Aorta (tissue), 5 donors: ENCODE measurements around the gene TOM1L2. TPM values are rescaled to one million over a fixed set of nuclear protein-coding genes. Genes with fewer than 3 reads are reported as not detected.
"Not testable (repeated sequence)": the region's sequence is repeated elsewhere in the genome, so short reads cannot be mapped to it uniquely, and the experiment has no call there.

Experiments
- ATAC-seq: fragments of 200-7000 bp; cut with Tn5 transposase; one replicate; pipeline ENCODE4 v1.9.1; 2022; ENCODE audit warnings: moderate library complexity; ENCODE audit not compliant: low FRiP score
- DNase-seq, 2 donors: peaks; one replicate each; pipeline ENCODE4 v3.0.0-alpha.2; 2020
- H3K27ac ChIP-seq, 2 donors: one replicate each; pipeline ENCODE4 v1.5.1; 2013; ENCODE audit warnings: low read length in 2 of 2, mild to moderate bottlenecking in 2 of 2, moderate library complexity in 2 of 2, control low read depth in 1 of 2, inconsistent platforms in 1 of 2, low read depth in 1 of 2
- H3K27me3 ChIP-seq, 2 donors: one replicate each; pipeline ENCODE4 v1.6.1; 2013; ENCODE audit warnings: control low read depth in 1 of 2, low read length in 1 of 2, mild to moderate bottlenecking in 1 of 2, moderate library complexity in 1 of 2; ENCODE audit not compliant: insufficient read depth in 2 of 2, control insufficient read depth in 1 of 2
- H3K36me3 ChIP-seq, 2 donors: one replicate each; pipeline ENCODE4 v1.6.1; 2013; ENCODE audit warnings: control low read depth in 1 of 2, low read length in 1 of 2, mild to moderate bottlenecking in 1 of 2; ENCODE audit not compliant: insufficient read depth in 2 of 2, control insufficient read depth in 1 of 2
- H3K4me1 ChIP-seq, 2 donors: one replicate each; pipeline ENCODE4 v1.6.1; 2013; ENCODE audit warnings: low read length in 2 of 2, control low read depth in 1 of 2, mild to moderate bottlenecking in 1 of 2, moderate library complexity in 1 of 2; ENCODE audit not compliant: insufficient read depth in 2 of 2, control insufficient read depth in 1 of 2
- H3K4me3 ChIP-seq, 2 donors: one replicate each; pipeline ENCODE4 v1.5.1; 2013; ENCODE audit warnings: low read length in 2 of 2, control low read depth in 1 of 2, mild to moderate bottlenecking in 1 of 2
- H3K9me3 ChIP-seq: one replicate; pipeline ENCODE4 v1.6.1; 2013; ENCODE audit warnings: mild to moderate bottlenecking, low read length; ENCODE audit not compliant: control insufficient read depth
- WGBS, 2 donors: extraction: QIAGEN DNeasy Blood & Tissue Kit; methylation state at CpG; one replicate each; pipeline ENCODE4 v1.1.7; 2013; 5-methylcytosine and 5-hydroxymethylcytosine counted together
- intact Hi-C, 2 donors: fragments of 100-400 bp; cut with DNase I; formaldehyde crosslinking; loops; one replicate each; pipeline versions ENCODE4 v1.14.2 to v1.15.0; 2022
- polyA plus RNA-seq, 2 donors: library from polyadenylated mRNA; stranded (reverse); fragments of 200-250 nt; gene quantifications; one replicate each; pipeline ENCODE4 v1.2.3, GENCODE V29; 2013
- total RNA-seq, 2 donors: library from RNA; stranded (reverse); fragmentation: NEBNext Ultra II Directional; extraction: Animal tissue kit (Norgen Biotek cat#: 25700); gene quantifications; one replicate each; pipeline ENCODE4 v1.2.1, GENCODE V29; 2021
- donor health status: healthy with polysubstance abuse.
- donor health status: Bipolar disorder and iron deficiency.
- donor health status: DM: no; HTN: no; CAD: no.
- donor health status: DM: no; HTN: no; CAD: no.
- donor health status: DM: yes; HTN: yes; CAD: no.

The TOM1L2 gene
- total and polyA plus RNA-seq, 4 donors = 11.9 to 74.9 (median 54.8) TPM

DNA sequence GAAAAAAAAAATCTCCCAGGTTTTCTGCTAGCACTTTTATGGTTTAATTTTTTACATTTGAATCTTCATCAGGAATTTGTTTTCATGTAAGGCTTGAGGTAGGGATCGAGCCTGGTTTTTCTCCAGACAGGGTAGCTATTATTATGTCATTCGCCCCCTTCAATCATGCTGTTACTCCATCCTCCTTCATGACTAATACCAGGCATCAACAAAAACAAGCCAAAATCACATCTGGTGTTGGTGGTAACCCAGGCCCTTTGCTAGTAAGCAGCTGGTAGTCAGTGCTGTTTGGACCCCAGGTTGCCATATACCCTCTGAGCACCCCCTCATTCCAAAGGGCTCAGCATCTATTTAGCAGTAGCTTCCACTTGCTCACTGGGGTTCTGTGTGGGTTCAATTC lies 30.0 kb upstream of the TOM1L2 start:
- H3K4me1 ChIP-seq = no peaks in the 10 kb centered on the region
- ATAC-seq (no peak), DNase-seq (no peak)
- 93% methylated on average over 2 of the region's 2 CpGs for WGBS, 2 donors
- intact Hi-C loops = no loop called here
- no peaks in the 10 kb centered on the region for H3K27me3 ChIP-seq
- H3K27ac ChIP-seq = no peak overlapping the region
- H3K4me3 ChIP-seq = no peak overlapping the region
- H3K9me3 ChIP-seq = no peaks in the 10 kb centered on the region
- no peaks in the 10 kb centered on the region for H3K36me3 ChIP-seq

- DNase-seq (no peak), ATAC-seq (no peak)
- H3K9me3 ChIP-seq = no peaks in the 10 kb centered on the region
- 71% methylated on average over 8 of the region's 8 CpGs for WGBS, 2 donors
- H3K36me3 ChIP-seq = no peaks in the 10 kb centered on the region
- H3K4me1 ChIP-seq = no peaks in the 10 kb centered on the region
- H3K4me3 ChIP-seq = no peak overlapping the region
- no peaks in the 10 kb centered on the region for H3K27me3 ChIP-seq
- intact Hi-C loops = no loop called here
- H3K27ac ChIP-seq = no peak overlapping the region
Measured at GRCh38 chr17:18000030-18000408, 27.8 kb upstream of the TOM1L2 start.

GRCh38 chr17:17999364-18000029 lies 27.3 kb upstream of the TOM1L2 start:
- H3K9me3 ChIP-seq = no peaks in the 10 kb centered on the region
- H3K4me1 ChIP-seq = no peaks in the 10 kb centered on the region
- peak in 1 of 2 donors; percentile 41 for DNase-seq
- intact Hi-C loops = no loop called here
- H3K27me3 ChIP-seq = no peaks in the 10 kb centered on the region
- no peak overlapping the region for H3K4me3 ChIP-seq
- no peaks in the 10 kb centered on the region for H3K36me3 ChIP-seq
- ATAC-seq = no peak
- WGBS, 2 donors = 83 to 86% methylated on average over 9 of the region's 9 CpGs
- no peak overlapping the region for H3K27ac ChIP-seq

DNA sequence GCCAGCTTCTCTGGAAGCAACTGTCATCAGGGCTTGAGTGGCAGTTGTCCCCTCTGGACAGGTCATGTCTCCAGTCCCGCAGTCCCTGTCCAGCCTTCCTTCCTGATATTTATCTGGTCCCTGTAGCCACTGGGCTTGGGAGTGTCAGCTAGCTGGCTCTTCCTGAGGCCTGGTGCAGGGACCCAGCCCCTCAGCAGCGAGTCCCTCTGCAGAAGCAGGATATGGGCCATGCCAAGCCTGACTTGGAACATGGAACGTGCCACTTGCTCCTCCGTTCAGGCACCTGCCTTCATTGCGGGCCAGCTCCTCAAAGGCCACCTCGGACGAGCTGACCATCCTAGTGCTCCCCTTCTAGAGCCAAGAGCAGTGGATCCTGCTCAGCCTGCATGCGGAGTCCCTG lies 26.7 kb upstream of the TOM1L2 start:
- ATAC-seq (no peak), DNase-seq (peak in 1 of 2 donors; percentile 66)
- H3K36me3 ChIP-seq = no peaks in the 10 kb centered on the region
- H3K9me3 ChIP-seq = no peaks in the 10 kb centered on the region
- WGBS, 2 donors = 93 to 97% methylated on average over 8 of the region's 8 CpGs
- H3K4me3 ChIP-seq = no peak overlapping the region
- intact Hi-C loops = no loop called here
- H3K27me3 ChIP-seq = no peaks in the 10 kb centered on the region
- H3K27ac ChIP-seq = no peak overlapping the region
- no peaks in the 10 kb centered on the region for H3K4me1 ChIP-seq

DNA sequence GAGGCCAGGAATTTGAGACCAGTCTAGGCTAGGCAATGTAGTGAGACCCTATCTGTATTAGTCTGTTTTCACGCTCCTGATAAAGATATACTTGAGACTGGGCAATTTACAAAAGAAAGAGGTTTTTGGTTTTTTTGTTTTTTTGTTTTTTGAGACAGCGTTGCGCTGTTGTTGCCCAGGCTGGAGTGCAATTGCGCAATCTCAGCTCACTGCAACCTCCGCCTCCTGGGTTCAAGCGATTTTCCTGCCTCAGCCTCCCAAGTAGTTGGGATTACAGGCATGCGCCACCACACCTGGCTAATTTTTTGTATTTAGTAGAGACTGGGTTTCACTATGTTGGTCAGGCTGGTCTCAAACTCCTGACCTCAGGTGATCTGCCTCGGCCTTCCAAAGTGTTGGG lies 23.7 kb upstream of the TOM1L2 start:
- ATAC-seq, H3K27ac ChIP-seq, H3K4me1 ChIP-seq, intact Hi-C loops, DNase-seq, H3K4me3 ChIP-seq, H3K27me3 ChIP-seq, H3K36me3 ChIP-seq, H3K9me3 ChIP-seq: not testable (repeated sequence)
- WGBS, 2 donors = 97 to 98% methylated on average over 8 of the region's 8 CpGs

DNA sequence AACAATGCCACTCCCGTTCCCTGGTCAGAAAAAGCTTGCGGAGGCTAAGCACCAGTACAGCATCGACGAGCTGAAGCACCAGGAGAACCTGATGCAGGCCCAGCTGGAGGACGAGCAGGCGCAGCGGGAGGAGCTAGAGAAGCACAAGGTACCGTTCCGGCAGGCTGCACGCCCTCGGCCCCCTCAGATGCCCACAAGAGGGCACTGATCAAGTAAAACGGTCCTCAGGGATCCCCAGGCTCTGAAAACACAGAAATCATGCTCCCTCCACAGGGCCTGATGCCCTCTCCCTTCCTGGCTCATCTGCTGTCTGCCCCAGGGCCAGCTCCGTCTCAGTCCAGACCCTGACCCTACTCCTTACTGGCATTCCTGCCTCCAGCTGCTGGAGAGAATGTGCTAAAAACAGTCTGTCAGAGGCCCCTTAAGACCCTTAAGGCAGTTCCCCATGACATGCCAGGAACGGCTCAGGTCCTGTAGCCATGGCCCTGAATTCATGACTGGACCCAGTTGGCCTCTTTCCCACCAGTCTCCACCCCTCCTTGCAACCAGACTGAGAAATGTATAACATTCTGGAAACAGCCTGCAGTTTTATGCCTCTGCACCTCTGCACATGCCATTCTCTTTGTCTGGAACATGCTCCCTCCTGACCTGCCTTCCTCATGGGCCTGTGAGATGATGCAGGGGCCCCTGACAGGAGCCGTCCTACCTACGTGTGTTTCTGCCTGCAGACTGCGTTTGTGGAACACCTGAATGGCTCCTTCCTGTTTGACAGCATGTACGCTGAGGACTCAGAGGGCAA lies 22.3 kb upstream of the TOM1L2 start:
- H3K27ac ChIP-seq = no peak overlapping the region
- intact Hi-C loops = no loop called here
- H3K9me3 ChIP-seq = no peaks in the 10 kb centered on the region
- H3K4me3 ChIP-seq = no peak overlapping the region
- ATAC-seq (no peak), DNase-seq (peak in 1 of 2 donors; percentile 71)
- H3K27me3 ChIP-seq = no peaks in the 10 kb centered on the region
- H3K4me1 ChIP-seq = no peaks in the 10 kb centered on the region
- WGBS, 2 donors = 52 to 63% methylated on average over 18 of the region's 18 CpGs
- H3K36me3 ChIP-seq = no peaks in the 10 kb centered on the region

DNA sequence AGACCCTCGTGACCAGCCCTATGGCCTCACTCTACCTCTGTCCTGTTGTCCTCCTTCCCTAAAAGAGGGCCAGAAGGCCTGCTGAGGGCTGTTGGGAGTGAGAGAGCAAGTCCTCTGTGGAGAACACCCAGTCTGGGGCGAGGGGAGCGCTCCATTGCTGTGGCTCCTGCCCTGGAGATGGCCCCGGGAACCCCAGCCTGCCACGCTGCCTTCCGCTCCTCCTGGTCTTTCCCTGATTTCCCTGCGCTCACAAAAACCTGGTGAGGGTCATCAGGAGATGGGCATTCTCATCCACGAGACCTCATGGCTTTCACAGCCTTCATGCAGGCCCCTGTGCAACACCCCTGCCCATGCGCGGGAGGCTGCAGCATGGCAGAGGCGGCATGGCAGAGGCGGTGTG lies 21.7 kb upstream of the TOM1L2 start:
- Histone ChIP-seq H3K27ac (no peak overlapping the region), H3K27me3 (no peaks in the 10 kb centered on the region), H3K4me1 (no peaks in the 10 kb centered on the region), H3K9me3 (no peaks in the 10 kb centered on the region), H3K4me3 (no peak overlapping the region), H3K36me3 (no peaks in the 10 kb centered on the region)
- DNase-seq (peak in 1 of 2 donors; percentile 53), ATAC-seq (no peak)
- intact Hi-C loops = no loop called here
- WGBS, 2 donors = 95% methylated on average over 12 of the region's 12 CpGs

DNA sequence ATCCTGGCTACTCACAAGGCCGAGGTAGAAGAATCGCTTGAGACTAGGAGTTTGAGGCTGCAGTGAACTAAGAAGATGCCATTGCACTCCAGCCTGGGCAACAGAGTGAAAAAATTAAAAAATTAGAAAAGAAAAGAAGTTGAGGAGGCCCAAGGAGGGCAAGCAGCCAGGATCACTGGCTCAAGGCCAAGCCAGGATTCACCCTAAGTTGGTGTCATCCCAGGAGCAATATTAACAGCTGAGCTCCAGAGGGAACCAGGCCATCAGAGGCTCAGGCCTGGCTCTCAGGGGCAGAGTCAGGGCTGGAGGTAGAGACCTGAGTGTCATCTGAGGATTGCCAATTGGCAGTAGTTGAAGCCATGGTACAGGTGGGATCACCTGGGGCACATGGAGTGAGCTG lies 21.2 kb upstream of the TOM1L2 start:
- Histone ChIP-seq H3K36me3 (no peaks in the 10 kb centered on the region), H3K4me3 (no peak overlapping the region), H3K27ac (no peak overlapping the region), H3K4me1 (no peaks in the 10 kb centered on the region), H3K9me3 (no peaks in the 10 kb centered on the region), H3K27me3 (no peaks in the 10 kb centered on the region)
- intact Hi-C loops = no loop called here
- ATAC-seq (no peak), DNase-seq (no peak)
- 93 to 94% methylated on average over 2 of the region's 2 CpGs for WGBS, 2 donors

- H3K27ac ChIP-seq = no peak overlapping the region
- DNase-seq (no peak), ATAC-seq (no peak)
- H3K9me3 ChIP-seq = no peaks in the 10 kb centered on the region
- intact Hi-C loops = no loop called here
- 68 to 90% methylated on average over 2 of the region's 2 CpGs for WGBS, 2 donors
- H3K4me3 ChIP-seq = no peak overlapping the region
- H3K4me1 ChIP-seq = no peaks in the 10 kb centered on the region
- H3K36me3 ChIP-seq = no peaks in the 10 kb centered on the region
- H3K27me3 ChIP-seq = no peaks in the 10 kb centered on the region
Measured at GRCh38 chr17:17990282-17990681, 18.1 kb upstream of the TOM1L2 start.
